CD4-positive, alpha-beta T cell treated with Interleukin-4 for 4 hours (primary cell): ENCODE data around the gene KDM8.
"Not testable (repeated sequence)": the region's sequence is repeated elsewhere in the genome, so short reads cannot be mapped to it uniquely, and the experiment has no call there.

ENCODE experiments used
- DNase-seq: peaks from one replicate; pipeline ENCODE4 v3.0.0-alpha.2; 2020

KDM8 gene

GRCh38 chr16:27193300-27193990 is 9.9 kb upstream of the KDM8 start:
- DNase-seq, result no peak

- no peak for DNase-seq
These were observed 8.1 kb upstream of the KDM8 start for GRCh38 chr16:27195076-27195741.

GRCh38 chr16:27195941-27196595 is 7.3 kb upstream of the KDM8 start:
- peak; percentile 91 for DNase-seq

- DNase-seq, result no peak
These were observed 6.3 kb upstream of the KDM8 start for GRCh38 chr16:27197004-27197403.

GRCh38 chr16:27198451-27199234 is 4.7 kb upstream of the KDM8 start:
- DNase-seq, result no peak

GRCh38 chr16:27199235-27199586 is 4.1 kb upstream of the KDM8 start:
- DNase-seq, result no peak

GRCh38 chr16:27199736-27200135 is 3.6 kb upstream of the KDM8 start:
- DNase-seq, result peak; percentile 64

GRCh38 chr16:27200914-27201313 is 2.4 kb upstream of the KDM8 start:
- DNase-seq, result not testable (repeated sequence)

GRCh38 chr16:27202923-27203506 is 311 bp upstream of the KDM8 start:
- DNase-seq, result peak; percentile 91

- no peak for DNase-seq
These were observed 1.1 kb downstream of the KDM8 start for GRCh38 chr16:27204312-27204915.

GRCh38 chr16:27205423-27206065 is 2.2 kb downstream of the KDM8 start:
- DNase-seq, result no peak

- DNase-seq, result not testable (repeated sequence)
These were observed 3.8 kb downstream of the KDM8 start for GRCh38 chr16:27207121-27207520.

- no peak for DNase-seq
These were observed 4.9 kb downstream of the KDM8 start for GRCh38 chr16:27208081-27208680.

GRCh38 chr16:27208796-27209195 is 5.5 kb downstream of the KDM8 start:
- DNase-seq, result no peak

- no peak for DNase-seq
These were observed 6.3 kb downstream of the KDM8 start for GRCh38 chr16:27209591-27209990.

- no peak for DNase-seq
These were observed 6.8 kb downstream of the KDM8 start for GRCh38 chr16:27210174-27210573.

GRCh38 chr16:27211026-27211425 is 7.7 kb downstream of the KDM8 start:
- DNase-seq, result no peak

- no peak for DNase-seq
These were observed 11.0 kb downstream of the KDM8 start for GRCh38 chr16:27214084-27214961.

GRCh38 chr16:27215660-27216059 is 12.3 kb downstream of the KDM8 start:
- DNase-seq, result no peak

- DNase-seq, result no peak
These were observed 13.1 kb downstream of the KDM8 start for GRCh38 chr16:27216297-27216885.
